CD4-positive, alpha-beta T cell (primary cell): ENCODE measurements around the gene APOL3. TPM values are rescaled to one million over a fixed set of nuclear protein-coding genes. Genes with fewer than 3 reads are reported as not detected.

ENCODE experiments used
- ATAC-seq: fragments of 200-7000 bp; cut with Tn5 transposase; one replicate; pipeline ENCODE4 v1.10.0; 2022; ENCODE audit warnings: mild to moderate bottlenecking; ENCODE audit not compliant: poor library complexity
- CTCF ChIA-PET: fragments of 350-600 bp; sonication (Branson Sonifier 250); formaldehyde crosslinking; loops from one replicate; lab custom pipeline; 2021; ENCODE audit warnings: antibody characterized with exemption, inconsistent platforms; lab: Charles Lee
- POLR2A ChIA-PET: fragments of 350-600 bp; sonication (Branson Sonifier 250); formaldehyde crosslinking; loops from one replicate; lab custom pipeline; 2021; ENCODE audit warnings: antibody characterized with exemption, inconsistent platforms; lab: Charles Lee
- DNase-seq, 14 experiments: peaks; one replicate each; pipeline ENCODE4 v3.0.0-alpha.2; 2013 to 2020; ENCODE audit warnings: mixed read lengths in 2 of 14
- H3K27ac ChIP-seq, 2 donors: one replicate each; pipeline versions ENCODE4 v1.5.1 to v1.7.0; 2013; ENCODE audit warnings: low read length in 2 of 2, low read depth in 1 of 2, mild to moderate bottlenecking in 1 of 2
- H3K27me3 ChIP-seq, 2 experiments: 1 replicate in 1 of 2; 2 replicates in 1 of 2; pipeline versions ENCODE4 v1.6.1 to v1.7.0; 2013; ENCODE audit warnings: low read length in 2 of 2, control low read depth in 1 of 2, mild to moderate bottlenecking in 1 of 2, moderate library complexity in 1 of 2; ENCODE audit not compliant: insufficient read depth in 2 of 2, control insufficient read depth in 1 of 2
- H3K36me3 ChIP-seq: one replicate; pipeline ENCODE4 v1.6.1; 2013; ENCODE audit warnings: low read length, control low read depth; ENCODE audit not compliant: insufficient read depth
- H3K4me1 ChIP-seq: one replicate; pipeline ENCODE4 v1.6.1; 2013; ENCODE audit warnings: low read length, control low read depth; ENCODE audit not compliant: insufficient read depth
- H3K4me3 ChIP-seq: one replicate; pipeline ENCODE4 v1.5.1; 2013; ENCODE audit warnings: mild to moderate bottlenecking, low read length, moderate library complexity
- H3K9me3 ChIP-seq, 2 experiments: 1 replicate in 1 of 2; 2 replicates in 1 of 2; pipeline versions ENCODE4 v1.6.1 to v1.7.0; 2013; ENCODE audit warnings: low read length in 2 of 2, mild to moderate bottlenecking in 2 of 2, control low read depth in 1 of 2, moderate library complexity in 1 of 2; ENCODE audit not compliant: control insufficient read depth in 1 of 2, insufficient read depth in 1 of 2
- H3K27ac Mint-ChIP-seq: one replicate; pipeline ENCODE4 v1.8.0; 2020; ENCODE audit warnings: mixed read lengths
- H3K27me3 Mint-ChIP-seq: one replicate; pipeline ENCODE4 v1.8.0; 2021; ENCODE audit warnings: mixed read lengths
- H3K36me3 Mint-ChIP-seq: one replicate; pipeline ENCODE4 v1.8.0; 2021; ENCODE audit warnings: low read depth, mixed read lengths
- H3K4me1 Mint-ChIP-seq: one replicate; pipeline ENCODE4 v1.8.0; 2021; ENCODE audit warnings: low read depth, mixed read lengths
- H3K4me3 Mint-ChIP-seq: one replicate; pipeline ENCODE4 v1.8.0; 2020; ENCODE audit warnings: mild to moderate bottlenecking, mixed read lengths
- H3K9me3 Mint-ChIP-seq: one replicate; pipeline ENCODE4 v1.8.0; 2020; ENCODE audit warnings: mixed read lengths
- intact Hi-C, 2 experiments: fragments of 100-400 bp; cut with DNase I in 1 of 2; cut with micrococcal nuclease in 1 of 2; formaldehyde crosslinking; loops; one replicate each; pipeline versions ENCODE4 v1.15.1 to v1.9.0; 2023 to 2025; cut with DNase I, micrococcal nuclease
- total RNA-seq, 174 experiments: library from RNA in 2 of 174; stranded (reverse) in 2 of 174; gene quantifications; one replicate each; pipeline ENCODE4 v1.2.3 and lab custom pipeline; 2021 to 2026
- TF ChIP-seq, protein P1 (sequence below): fragments of 200-600 bp; IDR thresholded peaks from one replicate; pipeline ENCODE4 v1.8.0; 2022; ENCODE audit warnings: antibody characterized with exemption, mild to moderate bottlenecking

The APOL3 gene
- total RNA-seq, 2 experiments from 2014 or later: 111 to 116 TPM

DNA sequence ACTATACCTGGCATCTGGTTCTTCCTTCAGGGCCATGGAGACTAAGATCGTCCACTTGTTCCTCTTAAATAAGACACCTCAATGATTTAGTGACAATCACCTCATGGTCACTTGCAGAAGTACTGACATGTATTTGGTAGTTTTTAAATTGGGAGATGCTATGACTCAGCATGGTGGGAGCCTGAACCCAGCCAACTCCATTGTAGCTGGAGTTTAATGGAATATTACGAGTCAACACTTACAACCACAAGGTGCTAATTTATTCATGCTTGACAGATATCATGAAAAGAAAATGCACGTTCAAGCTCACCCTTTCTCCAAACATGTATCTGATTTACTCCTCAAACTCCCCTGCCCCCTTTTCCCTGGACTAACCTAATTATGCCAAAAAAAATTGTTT lies 16.6 kb upstream of the APOL3 start:
- CTCF ChIA-PET: interaction anchor here (1.0 to 3.6 kb wide), 2 partner anchors 42 to 111 kb away, joined by 3 to 15 read pairs; no protein-coding TSS in a partner anchor
- H3K27ac Mint-ChIP-seq: no peak overlapping the region
- POLR2A ChIA-PET: interaction anchor here (1.1 to 1.8 kb wide), 2 partner anchors 14 to 16 kb away, joined by 4 to 5 read pairs; partner anchors contain the start of gene APOL3
- Histone ChIP-seq H3K4me3 (no peak overlapping the region), H3K27ac (no peak overlapping the region), H3K27me3 (no peaks in the 10 kb centered on the region), H3K4me1 (peaks cover 7% of the 10 kb centered on the region), H3K9me3 (no peaks in the 10 kb centered on the region), H3K36me3 (no peaks in the 10 kb centered on the region)
- no peaks in the 10 kb centered on the region for H3K9me3 Mint-ChIP-seq
- intact Hi-C loops: no loop called here
- H3K4me3 Mint-ChIP-seq: no peak overlapping the region
- TF ChIP-seq, protein P1, sequence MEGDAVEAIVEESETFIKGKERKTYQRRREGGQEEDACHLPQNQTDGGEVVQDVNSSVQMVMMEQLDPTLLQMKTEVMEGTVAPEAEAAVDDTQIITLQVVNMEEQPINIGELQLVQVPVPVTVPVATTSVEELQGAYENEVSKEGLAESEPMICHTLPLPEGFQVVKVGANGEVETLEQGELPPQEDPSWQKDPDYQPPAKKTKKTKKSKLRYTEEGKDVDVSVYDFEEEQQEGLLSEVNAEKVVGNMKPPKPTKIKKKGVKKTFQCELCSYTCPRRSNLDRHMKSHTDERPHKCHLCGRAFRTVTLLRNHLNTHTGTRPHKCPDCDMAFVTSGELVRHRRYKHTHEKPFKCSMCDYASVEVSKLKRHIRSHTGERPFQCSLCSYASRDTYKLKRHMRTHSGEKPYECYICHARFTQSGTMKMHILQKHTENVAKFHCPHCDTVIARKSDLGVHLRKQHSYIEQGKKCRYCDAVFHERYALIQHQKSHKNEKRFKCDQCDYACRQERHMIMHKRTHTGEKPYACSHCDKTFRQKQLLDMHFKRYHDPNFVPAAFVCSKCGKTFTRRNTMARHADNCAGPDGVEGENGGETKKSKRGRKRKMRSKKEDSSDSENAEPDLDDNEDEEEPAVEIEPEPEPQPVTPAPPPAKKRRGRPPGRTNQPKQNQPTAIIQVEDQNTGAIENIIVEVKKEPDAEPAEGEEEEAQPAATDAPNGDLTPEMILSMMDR: no peak
- no peaks in the 10 kb centered on the region for H3K36me3 Mint-ChIP-seq
- no peak for ATAC-seq
- peaks cover 6% of the 10 kb centered on the region for H3K4me1 Mint-ChIP-seq
- no peak for DNase-seq
- no peaks in the 10 kb centered on the region for H3K27me3 Mint-ChIP-seq

DNA sequence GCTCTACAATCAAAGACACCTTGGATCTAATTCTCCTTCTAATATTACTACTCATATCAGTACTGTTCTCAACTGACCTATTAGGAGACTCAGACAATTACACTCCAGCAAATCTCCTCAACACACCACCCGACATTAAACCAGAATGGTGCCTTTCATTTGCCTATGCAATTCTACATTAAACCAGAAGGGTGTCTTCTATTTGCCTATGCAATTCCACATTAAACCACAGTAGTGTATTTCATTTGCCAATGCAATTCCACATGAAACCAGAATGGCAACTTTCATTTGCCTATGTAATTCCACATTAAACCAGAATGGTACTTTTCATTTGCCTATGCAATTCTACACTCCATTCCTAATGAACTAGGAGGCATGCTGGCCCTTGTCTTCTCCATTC lies 15.3 kb upstream of the APOL3 start:
- no peaks in the 10 kb centered on the region for H3K27me3 ChIP-seq
- Mint-ChIP-seq H3K9me3 (no peaks in the 10 kb centered on the region), H3K27ac (no peak overlapping the region), H3K36me3 (no peaks in the 10 kb centered on the region), H3K4me1 (peaks cover 6% of the 10 kb centered on the region), H3K4me3 (no peak overlapping the region), H3K27me3 (no peaks in the 10 kb centered on the region)
- intact Hi-C loops: no loop called here
- no peak overlapping the region for H3K27ac ChIP-seq
- CTCF ChIA-PET: no interaction called here
- no peak overlapping the region for H3K4me3 ChIP-seq
- no peaks in the 10 kb centered on the region for H3K9me3 ChIP-seq
- H3K36me3 ChIP-seq: no peaks in the 10 kb centered on the region
- ATAC-seq: no peak
- no peak for DNase-seq
- peaks cover 7% of the 10 kb centered on the region for H3K4me1 ChIP-seq
- TF ChIP-seq, protein P1: no peak
- POLR2A ChIA-PET: no interaction called here

DNA sequence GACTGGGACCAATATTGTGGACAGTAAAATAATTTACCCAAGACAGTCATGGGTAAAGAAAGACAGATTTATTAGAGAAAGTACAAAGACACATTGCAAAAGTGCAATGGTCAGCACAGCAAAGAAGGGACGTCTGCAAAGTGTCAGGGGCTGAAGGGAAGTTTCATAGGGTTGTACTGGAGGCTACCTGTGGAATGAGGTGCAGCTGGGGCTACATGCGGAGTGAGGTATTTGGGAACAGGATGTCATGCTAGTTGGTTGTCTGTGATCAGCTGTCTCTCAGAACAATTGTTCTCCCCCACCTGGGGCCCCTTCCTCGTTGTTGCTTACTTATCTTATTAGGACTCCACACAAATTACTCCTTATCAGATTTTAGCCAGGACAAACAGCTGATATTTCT lies 11.4 kb upstream of the APOL3 start:
- peaks cover 7% of the 10 kb centered on the region for H3K4me1 ChIP-seq
- Mint-ChIP-seq H3K36me3 (no peaks in the 10 kb centered on the region), H3K4me1 (peaks cover 4% of the 10 kb centered on the region), H3K9me3 (peaks cover 1% of the 10 kb centered on the region), H3K27me3 (no peaks in the 10 kb centered on the region), H3K4me3 (no peak overlapping the region), H3K27ac (no peak overlapping the region)
- TF ChIP-seq, protein P1: no peak
- H3K9me3 ChIP-seq: no peaks in the 10 kb centered on the region
- no peak overlapping the region for H3K27ac ChIP-seq
- intact Hi-C loops: no loop called here
- DNase-seq (no peak), ATAC-seq (no peak)
- H3K27me3 ChIP-seq: no peaks in the 10 kb centered on the region
- POLR2A ChIA-PET: interaction anchor here (1.7 kb wide), 1 partner anchor 9 kb away, joined by 4 read pairs; no protein-coding TSS in a partner anchor
- CTCF ChIA-PET: interaction anchor here (1.5 kb wide), 1 partner anchor 8 kb away, joined by 4 read pairs; no protein-coding TSS in a partner anchor
- H3K4me3 ChIP-seq: no peak overlapping the region
- H3K36me3 ChIP-seq: no peaks in the 10 kb centered on the region
